ENCODE measurements around the gene TMEM63C.
"Not testable (repeated sequence)": the region's sequence is repeated elsewhere in the genome, so short reads cannot be mapped to it uniquely, and the experiment has no call there.

The TMEM63C gene

GRCh38 chr14:77260199-77260598, 78.6 kb downstream of the TMEM63C start:
- no peak for DNase-seq

- no peak for DNase-seq
These were observed 79.0 kb downstream of the TMEM63C start for GRCh38 chr14:77260631-77261030.

DNA sequence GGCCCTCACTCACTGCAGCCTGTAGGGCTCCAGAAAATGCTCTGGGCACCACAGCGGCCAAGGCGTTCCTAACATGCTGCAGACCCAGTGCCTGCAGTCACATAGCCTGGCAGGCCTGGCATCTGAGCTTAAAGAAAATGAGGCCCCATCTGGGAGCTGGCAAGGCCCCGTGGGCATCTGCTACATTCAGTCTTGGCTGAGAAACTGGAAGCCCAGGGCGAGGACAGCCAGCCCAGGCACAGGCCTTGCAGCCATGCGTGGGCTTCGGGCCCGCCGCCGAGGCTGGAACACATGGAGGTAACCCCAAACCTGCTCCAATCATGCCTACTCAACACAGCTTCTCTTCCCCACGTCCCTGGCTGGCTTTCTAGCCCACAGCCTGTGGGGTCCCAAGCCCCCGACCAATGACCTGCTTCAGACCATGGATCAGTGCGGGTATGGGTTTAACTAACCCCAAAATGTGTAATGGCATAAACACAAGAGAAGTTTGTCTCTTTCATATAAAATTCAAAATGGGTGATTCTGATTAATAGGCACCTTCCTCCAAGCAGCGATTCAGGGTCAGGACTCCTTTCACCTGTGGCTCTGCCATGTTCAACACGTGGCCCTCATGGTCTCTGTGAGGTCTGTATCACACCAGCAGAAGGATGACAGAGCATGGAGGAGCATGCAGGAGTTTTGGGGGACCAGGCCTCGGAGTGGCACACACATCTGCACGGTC, 83.0 kb downstream of the TMEM63C start:
- no peak for DNase-seq

DNA sequence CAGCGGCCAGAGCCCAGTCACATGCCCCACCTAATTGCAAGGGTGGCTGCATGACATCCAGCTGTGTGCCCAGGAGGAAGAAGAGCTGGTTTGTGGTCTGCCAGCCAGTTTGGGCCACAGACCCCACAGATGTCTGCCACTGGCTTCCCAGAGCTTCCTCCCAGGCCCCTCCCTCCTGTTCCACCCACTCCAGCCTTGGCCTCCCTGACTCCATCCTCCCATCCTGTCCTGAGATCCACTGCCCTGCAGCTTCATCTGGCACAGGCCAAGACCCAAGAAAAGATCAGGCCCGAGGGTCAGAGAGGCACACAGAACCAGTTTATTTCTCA, 83.6 kb downstream of the TMEM63C start:
- no peak for DNase-seq

- no peak for DNase-seq
These were observed 84.2 kb downstream of the TMEM63C start for GRCh38 chr14:77265561-77266335.

- no peak for DNase-seq
These were observed 84.7 kb downstream of the TMEM63C start for GRCh38 chr14:77266336-77266735.

DNA sequence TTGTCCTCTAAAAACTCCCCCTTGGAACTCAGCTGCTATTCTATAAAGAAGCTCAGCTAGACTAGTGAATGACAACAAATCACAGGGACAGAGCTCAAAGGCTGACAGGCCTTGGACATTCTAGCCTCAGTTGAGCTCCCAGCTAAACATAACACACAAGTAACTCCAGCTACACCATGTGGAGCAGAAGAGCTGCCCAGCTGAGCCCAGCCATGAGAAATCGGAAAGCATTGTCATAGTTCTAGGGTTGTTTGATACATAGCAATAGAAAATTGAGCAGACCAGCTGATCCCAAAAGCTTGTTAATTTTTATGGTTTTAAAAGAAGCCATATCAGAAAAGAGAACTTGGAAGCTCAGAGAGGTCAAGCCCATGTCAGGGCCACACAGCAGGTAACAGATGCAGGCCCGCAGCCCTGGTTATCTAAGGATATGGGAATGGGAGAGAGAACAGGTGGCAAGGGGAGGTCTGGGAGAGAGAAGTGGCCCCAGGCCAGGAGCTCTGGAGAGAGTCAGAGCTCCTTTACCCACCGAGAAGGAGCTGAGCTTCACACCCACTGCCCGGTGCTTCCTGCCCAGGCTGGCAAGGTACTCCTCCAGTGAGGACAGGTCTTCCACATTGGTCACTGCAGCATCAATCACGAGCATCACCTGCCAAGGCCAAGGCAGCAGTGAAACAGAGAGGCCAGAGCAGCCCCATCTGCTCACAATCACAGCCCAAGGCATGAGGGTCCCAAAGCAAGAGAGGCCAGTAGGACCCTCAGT, 86.5 kb downstream of the TMEM63C start:
- no peak for DNase-seq

DNA sequence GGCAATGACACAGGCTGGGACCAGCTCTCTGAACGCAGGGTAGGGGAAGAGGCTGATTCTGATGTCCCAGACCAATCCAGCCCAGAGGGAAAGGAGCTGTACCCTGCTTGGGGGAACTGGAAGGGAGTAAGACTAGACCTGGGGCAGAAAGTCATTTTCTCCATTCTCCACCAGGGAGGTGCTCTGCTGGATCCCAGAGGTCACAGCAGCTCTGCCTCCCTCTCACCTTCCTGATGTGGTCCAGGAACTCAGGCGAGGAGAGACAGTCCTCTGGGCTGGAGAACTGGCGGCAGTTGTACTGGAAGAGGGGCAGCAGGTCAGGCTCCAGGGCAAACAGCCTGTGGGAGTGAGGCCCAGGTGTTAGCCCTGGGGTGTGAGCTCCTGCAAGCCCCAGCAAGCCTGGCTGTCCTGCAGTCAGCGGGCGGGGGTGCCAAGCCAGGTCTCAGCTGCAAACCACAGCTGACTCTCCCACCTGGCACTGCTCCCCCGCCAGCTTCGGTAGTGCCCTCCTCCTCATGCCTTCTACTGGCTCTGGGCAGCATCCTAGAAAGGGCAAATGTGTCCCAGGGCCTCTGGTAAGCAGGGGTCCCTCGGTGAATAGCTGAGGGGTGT, 87.5 kb downstream of the TMEM63C start:
- peak; percentile 41 for DNase-seq

DNA sequence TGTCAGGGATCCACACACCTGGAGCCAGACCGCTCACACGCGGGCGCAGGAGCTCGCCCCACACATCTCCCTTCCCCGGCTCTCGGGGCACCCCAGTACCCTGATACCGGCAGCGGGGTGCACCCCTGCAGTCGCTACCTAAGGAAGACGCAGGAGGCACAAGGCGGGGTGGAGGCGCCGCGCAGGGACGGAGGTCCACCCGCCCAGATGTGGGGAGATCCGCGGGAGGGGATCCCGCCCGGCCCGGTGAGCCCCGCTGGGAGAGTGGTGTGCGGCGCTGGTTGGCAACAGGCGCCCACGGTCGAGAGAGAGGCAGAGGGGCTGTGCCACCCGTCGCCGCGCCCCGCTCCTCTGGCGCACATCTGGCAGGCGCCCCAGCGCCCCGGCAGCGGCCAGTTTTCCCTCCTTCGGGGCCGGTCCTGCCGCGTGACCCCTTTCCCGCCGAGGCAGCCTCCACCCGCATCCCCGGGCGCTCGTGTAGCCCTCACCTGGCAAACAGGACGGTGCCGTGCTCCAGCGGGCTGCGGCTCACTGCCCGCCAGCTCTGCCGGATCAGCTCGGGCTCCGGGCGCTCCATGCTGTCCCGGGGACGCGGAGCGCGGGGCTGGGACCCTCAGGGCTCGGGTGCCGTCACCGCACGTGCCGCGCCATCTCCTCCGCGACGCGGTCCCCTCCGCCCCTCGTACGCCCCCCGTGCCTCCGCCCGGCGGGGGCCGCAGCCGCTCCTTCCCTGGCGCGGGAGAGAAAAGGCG, 88.9 kb downstream of the TMEM63C start:
- DNase-seq: no peak

DNA sequence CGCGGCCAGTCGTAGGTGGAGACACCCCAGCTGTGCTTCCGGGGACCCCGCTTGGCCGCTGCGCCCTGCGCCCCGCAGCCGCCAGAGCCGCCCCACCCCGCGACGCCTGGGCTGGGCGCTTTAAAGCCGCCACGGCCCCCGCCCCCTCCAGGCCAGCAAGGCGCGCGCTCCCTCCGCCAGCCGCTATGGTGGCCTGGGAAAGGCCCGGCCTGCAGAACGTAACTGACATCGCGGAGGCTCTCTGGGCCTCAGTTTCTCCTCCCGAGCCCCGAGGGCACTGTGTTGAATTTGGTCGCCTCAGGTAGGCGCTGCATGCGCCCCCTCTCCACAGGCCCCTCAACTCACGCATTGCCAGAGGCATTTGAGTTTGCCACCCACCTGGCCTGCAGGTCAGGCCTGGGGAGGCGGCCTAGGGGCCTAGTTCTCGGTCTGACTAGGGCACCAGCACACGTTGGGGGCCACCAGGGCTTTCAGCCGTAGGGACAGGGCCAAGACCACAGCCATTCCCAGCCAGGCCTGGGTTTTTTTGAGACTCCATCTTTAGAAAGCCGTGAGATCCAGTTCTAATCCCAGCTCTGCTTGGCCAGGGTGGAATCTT, 89.6 kb downstream of the TMEM63C start, which contains the start of gene NGB:
Gene NGB (minus strand): TSS at position 94 of the 598 bp plus-strand sequence. CDS start 269 bp downstream, outside the sequence.
- DNase-seq: no peak

DNA sequence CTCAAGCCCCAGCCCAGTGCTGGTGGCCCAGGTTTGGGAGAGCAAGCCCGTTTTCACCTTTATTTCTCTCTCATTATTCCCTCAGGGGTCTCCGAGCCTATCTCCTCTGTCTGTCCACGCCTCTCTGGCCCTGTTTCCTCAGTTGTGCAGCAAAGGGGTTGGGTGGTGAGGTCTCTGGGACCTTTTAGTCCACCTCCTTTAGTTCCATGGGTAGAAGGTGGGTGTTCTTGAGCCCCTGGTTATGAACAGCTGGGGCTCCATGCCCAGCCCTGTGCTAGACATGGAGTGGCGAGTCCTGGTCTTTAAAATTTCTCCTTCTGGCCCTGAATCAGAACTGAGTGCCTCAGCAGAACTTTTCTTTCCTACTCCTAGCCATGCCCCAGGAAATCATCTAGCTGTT, 90.7 kb downstream of the TMEM63C start:
- no peak for DNase-seq

- DNase-seq: no peak
These were observed 92.2 kb downstream of the TMEM63C start for GRCh38 chr14:77273796-77274195.

GRCh38 chr14:77275041-77275580, 93.5 kb downstream of the TMEM63C start:
- DNase-seq: no peak

- no peak for DNase-seq
These were observed 94.0 kb downstream of the TMEM63C start for GRCh38 chr14:77275601-77276017.

GRCh38 chr14:77276295-77276935, 94.8 kb downstream of the TMEM63C start:
- DNase-seq: no peak

DNA sequence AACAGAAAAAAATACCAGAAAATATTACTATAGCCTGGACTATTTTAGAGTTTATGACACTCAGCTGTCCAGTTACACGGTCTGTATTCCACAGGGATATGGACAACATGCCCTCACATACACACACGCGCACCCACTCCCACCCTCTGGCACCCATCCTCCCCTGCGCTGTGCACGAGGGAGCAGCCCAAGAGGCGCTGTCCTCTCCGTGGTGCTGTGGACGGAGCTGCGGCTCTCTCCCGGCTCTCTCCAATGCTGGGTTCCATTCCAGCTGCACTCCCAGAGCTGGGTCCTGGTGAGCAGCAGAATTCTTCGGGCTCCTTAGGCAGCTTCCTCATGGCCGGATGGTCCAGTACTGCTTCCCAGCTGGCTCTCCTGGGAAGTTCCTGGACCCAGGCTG, 95.4 kb downstream of the TMEM63C start:
- no peak for DNase-seq

- DNase-seq: no peak
These were observed 97.0 kb downstream of the TMEM63C start for GRCh38 chr14:77278461-77279230.

GRCh38 chr14:77279719-77280118, 98.1 kb downstream of the TMEM63C start:
- no peak for DNase-seq

- DNase-seq: not testable (repeated sequence)
These were observed 99.3 kb downstream of the TMEM63C start for GRCh38 chr14:77280921-77281320.

DNA sequence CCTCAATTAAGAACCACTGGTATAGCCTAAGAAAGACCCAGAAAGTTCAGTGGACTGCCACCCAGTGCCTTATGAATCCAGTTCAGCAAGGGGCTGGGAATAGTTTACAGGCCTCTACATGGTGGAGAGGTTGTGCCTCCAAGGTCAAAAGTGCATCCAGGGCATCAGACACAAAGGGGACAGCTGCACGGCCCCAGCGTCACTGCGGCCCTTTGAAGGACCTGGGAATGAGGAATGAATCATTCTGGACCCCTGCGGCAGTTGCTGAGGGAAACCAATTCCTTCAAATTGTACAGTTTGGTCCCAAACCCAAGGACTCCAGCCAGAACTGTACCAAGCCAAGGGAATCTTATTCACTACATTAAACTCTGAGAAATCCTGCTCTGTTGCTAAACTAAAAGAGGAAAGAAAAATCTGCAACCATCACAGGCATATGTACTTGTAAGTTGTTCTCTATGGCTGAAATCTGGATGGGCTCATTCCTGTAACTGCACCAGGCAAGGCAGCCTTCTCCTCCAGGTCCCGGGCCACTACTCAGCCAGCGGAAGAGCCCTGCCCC, 100.3 kb downstream of the TMEM63C start:
- DNase-seq: no peak
